Bronchial epithelial cell (primary cell): Measurements from ENCODE around the gene CXADR. TPM values are rescaled to one million over a fixed set of nuclear protein-coding genes. Genes with fewer than 3 reads are reported as not detected.
A peak's percentile ranks its signal among the peaks of the same experiment; 100 is the strongest.

Experiments
- DNase-seq: peaks from one replicate; pipeline ENCODE4 v3.0.0-alpha.2; 2010; ENCODE audit warnings: low read depth
- FAIRE-seq: peaks from 2 replicates; lab custom pipeline; 2011; peaks lifted over from hg19 to GRCh38; lab: Jason Lieb, UNC
- H3K27me3 ChIP-seq: 2 replicates; pipeline ENCODE4 v1.5.1; 2011; ENCODE audit warnings: low read length; ENCODE audit not compliant: control insufficient read depth, insufficient read depth
- H3K36me3 ChIP-seq: 2 replicates; pipeline ENCODE4 v1.5.1; 2011; ENCODE audit warnings: low read length; ENCODE audit not compliant: control insufficient read depth, insufficient read depth
- H3K4me3 ChIP-seq: 2 replicates; pipeline ENCODE4 v1.5.1; 2011; ENCODE audit warnings: mild to moderate bottlenecking, low read depth, low read length, control low read depth
- CTCF ChIP-seq: IDR thresholded peaks from 2 replicates; pipeline ENCODE4 v1.5.1; 2011; ENCODE audit warnings: mild to moderate bottlenecking, moderate library complexity, low read length, control low read depth, inconsistent platforms; ENCODE audit not compliant: insufficient read depth, severe bottlenecking
- total RNA-seq: library from RNA; depleted of rRNA; stranded (reverse); fragments of >200 nt; gene quantifications from 2 replicates; pipeline ENCODE4 v1.2.1, GENCODE V29; 2014

Gene CXADR
- total RNA-seq, 1 donor from 2014 or later: 27.9 TPM

- no peak for TF ChIP-seq CTCF
- Histone ChIP-seq H3K36me3 (no peaks in the 10 kb centered on the region), H3K4me3 (no peak overlapping the region), H3K27me3 (no peaks in the 10 kb centered on the region)
- DNase-seq (no peak), FAIRE-seq (no peak)
Measured at GRCh38 chr21:17616831-17617230, 104.0 kb downstream of the CXADR start.

- no peak for TF ChIP-seq CTCF
- H3K27me3 ChIP-seq: no peaks in the 10 kb centered on the region
- H3K36me3 ChIP-seq: no peaks in the 10 kb centered on the region
- FAIRE-seq (no peak), DNase-seq (no peak)
- no peak overlapping the region for H3K4me3 ChIP-seq
Measured at GRCh38 chr21:17622018-17622417, 109.2 kb downstream of the CXADR start.

- FAIRE-seq (no peak), DNase-seq (no peak)
- Histone ChIP-seq H3K36me3 (no peaks in the 10 kb centered on the region), H3K27me3 (no peaks in the 10 kb centered on the region), H3K4me3 (no peak overlapping the region)
- no peak for TF ChIP-seq CTCF
Measured at GRCh38 chr21:17631195-17631594, 118.4 kb downstream of the CXADR start.

DNA sequence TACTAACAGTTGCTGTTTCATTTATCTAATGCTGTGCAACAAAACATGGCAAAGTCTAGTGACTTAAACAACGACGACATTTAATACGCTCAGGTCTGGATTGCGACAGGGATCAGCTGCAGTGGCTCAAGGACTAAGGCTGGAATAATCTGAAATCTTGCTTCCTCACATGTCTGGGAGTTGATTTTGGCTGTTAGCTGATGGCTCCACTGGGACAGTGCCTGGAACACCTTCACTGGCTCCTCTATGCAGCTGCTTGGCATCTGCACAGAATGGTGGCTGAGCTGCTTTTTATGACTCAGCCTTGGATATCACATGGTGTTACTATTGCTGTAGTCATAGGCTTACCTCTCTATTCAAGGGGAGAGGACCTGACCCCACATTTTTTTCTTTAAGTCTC lies 123.9 kb downstream of the CXADR start:
- peak; percentile 86 for FAIRE-seq
- DNase-seq: no peak

GRCh38 chr21:17640821-17641220 lies 128.0 kb downstream of the CXADR start:
- Histone ChIP-seq H3K4me3 (no peak overlapping the region), H3K36me3 (no peaks in the 10 kb centered on the region), H3K27me3 (no peaks in the 10 kb centered on the region)
- DNase-seq (no peak), FAIRE-seq (no peak)
- TF ChIP-seq CTCF: no peak

More for the DNA sequence above, 123.9 kb downstream of the CXADR start:
- Histone ChIP-seq H3K4me3 (no peak overlapping the region), H3K36me3 (no peaks in the 10 kb centered on the region), H3K27me3 (no peaks in the 10 kb centered on the region)
- no peak for TF ChIP-seq CTCF

Other genes starting within 250 kb of the CXADR start
- gene BTG3, start 99.9 kb downstream of the CXADR start, total RNA-seq: 28.3 and 32.9 TPM in 2 replicates